ENCODE results near the gene SCO1.

- peak; percentile 74 to 79 for TF ChIP-seq POLR2A (IDR thresholded peaks at IDR 0.05)
- TF ChIP-seq CTCF (IDR thresholded peaks at IDR 0.05) = peak in 1 of 4 experiments; percentile 11
- peak; percentile 66 for TF ChIP-seq POLR2AphosphoS5 (IDR thresholded peaks at IDR 0.05)
- TF ChIP-seq EP300 (IDR thresholded peaks at IDR 0.05) = no peak
These were observed 32.2 kb upstream of the SCO1 start, which contains the start of gene TMEM220 for GRCh38 chr17:10729334-10730193.

Data from gastroesophageal sphincter (tissue), 3 donors.